Measurements from ENCODE around the gene SLC6A17.

The SLC6A17 gene

DNA sequence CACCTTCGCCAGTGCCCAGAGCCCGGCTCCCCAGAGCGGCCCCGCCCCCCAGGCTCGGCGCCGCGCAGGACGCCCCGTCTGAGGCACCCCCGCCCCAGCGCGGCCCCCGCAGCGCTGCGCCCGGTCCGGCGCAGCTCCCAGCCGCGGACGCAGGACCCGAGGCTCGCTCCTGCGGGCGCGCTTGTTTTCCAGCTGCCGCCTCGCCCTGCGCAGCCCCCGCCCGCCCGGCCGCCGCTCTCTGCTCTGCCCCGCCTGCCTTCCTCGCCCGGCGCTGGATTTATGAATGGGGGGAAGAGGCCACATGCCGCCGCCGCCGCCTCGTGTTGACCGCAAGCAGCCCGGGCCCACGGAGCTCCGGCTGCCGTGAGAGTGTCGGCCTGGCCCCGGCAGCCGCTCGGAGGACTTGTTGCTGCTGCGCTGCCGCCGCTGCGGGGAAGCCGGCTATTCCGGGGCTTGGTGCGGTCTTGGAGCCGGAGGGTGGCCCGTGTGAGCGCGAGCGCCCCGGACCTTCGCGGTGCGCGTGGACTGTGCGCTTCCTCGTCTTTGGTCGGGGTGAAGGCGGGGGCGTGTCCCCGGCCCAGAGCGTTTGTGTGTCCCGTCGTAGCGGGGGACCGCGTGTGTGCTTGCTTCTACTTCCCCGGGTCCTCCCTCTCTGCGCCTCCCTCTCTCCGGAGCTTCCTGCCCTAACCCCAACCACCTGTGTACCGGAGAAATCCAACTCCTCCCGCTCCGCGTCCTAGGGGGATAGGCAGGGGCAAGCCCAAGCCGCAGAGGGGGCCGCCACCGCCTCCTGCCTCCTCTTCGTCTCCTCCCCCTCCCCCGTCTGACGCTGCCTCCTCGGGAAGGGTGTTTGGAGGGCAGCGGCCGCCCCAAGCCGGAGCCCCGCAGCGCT, 60.6 kb downstream of the SLC6A17 start:
- POLR2A ChIA-PET = interaction anchor here (1.0 kb wide), 1 partner anchor 127 kb away, joined by 3 read pairs; no protein-coding TSS in a partner anchor
- DNase-seq (ENCODE audit: low read depth, low spot score) = no peak
- peak overlapping the region; percentile 57 for H3K4me3 ChIP-seq (ENCODE audit: low read depth, low read length)
- CTCF ChIA-PET = interaction anchor here (0.6 to 16.1 kb wide), 11 partner anchors 9 to 285 kb away, joined by 3 to 1192 read pairs (median 47); partner anchors contain the start of gene RBM15
- no peak for TF ChIP-seq CTCF (IDR thresholded peaks at IDR 0.05; ENCODE audit: insufficient read depth, low read length, missing control alignments)

DNA sequence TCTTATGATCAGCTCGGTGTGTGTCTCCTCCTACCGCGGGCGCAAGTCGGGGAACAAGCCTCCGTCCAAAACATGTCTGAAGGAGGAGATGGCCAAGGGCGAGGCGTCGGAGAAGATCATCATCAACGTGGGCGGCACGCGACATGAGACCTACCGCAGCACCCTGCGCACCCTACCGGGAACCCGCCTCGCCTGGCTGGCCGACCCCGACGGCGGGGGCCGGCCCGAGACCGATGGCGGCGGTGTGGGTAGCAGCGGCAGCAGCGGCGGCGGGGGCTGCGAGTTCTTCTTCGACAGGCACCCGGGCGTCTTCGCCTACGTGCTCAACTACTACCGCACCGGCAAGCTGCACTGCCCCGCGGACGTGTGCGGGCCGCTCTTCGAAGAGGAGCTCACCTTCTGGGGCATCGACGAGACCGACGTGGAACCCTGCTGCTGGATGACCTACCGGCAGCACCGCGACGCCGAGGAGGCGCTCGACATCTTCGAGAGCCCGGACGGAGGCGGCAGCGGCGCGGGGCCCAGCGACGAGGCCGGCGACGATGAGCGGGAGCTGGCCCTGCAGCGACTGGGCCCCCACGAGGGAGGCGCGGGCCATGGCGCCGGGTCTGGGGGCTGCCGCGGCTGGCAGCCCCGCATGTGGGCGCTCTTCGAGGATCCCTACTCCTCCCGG, 61.3 kb downstream of the SLC6A17 start:
- POLR2A ChIA-PET = interaction anchor here (1.0 to 1.6 kb wide), 2 partner anchors 127 kb away, joined by 3 to 5 read pairs; partner anchors contain the start of gene RBM15
- no peak for TF ChIP-seq CTCF (IDR thresholded peaks at IDR 0.05; ENCODE audit: insufficient read depth, low read length, missing control alignments)
- no peak for DNase-seq (ENCODE audit: low read depth, low spot score)
- CTCF ChIA-PET = interaction anchor here (0.6 to 11.4 kb wide), 9 partner anchors 8 to 284 kb away, joined by 3 to 1192 read pairs (median 47); partner anchors contain the start of gene RBM15
- peak overlapping the region; percentile 57 for H3K4me3 ChIP-seq (ENCODE audit: low read depth, low read length)

DNA sequence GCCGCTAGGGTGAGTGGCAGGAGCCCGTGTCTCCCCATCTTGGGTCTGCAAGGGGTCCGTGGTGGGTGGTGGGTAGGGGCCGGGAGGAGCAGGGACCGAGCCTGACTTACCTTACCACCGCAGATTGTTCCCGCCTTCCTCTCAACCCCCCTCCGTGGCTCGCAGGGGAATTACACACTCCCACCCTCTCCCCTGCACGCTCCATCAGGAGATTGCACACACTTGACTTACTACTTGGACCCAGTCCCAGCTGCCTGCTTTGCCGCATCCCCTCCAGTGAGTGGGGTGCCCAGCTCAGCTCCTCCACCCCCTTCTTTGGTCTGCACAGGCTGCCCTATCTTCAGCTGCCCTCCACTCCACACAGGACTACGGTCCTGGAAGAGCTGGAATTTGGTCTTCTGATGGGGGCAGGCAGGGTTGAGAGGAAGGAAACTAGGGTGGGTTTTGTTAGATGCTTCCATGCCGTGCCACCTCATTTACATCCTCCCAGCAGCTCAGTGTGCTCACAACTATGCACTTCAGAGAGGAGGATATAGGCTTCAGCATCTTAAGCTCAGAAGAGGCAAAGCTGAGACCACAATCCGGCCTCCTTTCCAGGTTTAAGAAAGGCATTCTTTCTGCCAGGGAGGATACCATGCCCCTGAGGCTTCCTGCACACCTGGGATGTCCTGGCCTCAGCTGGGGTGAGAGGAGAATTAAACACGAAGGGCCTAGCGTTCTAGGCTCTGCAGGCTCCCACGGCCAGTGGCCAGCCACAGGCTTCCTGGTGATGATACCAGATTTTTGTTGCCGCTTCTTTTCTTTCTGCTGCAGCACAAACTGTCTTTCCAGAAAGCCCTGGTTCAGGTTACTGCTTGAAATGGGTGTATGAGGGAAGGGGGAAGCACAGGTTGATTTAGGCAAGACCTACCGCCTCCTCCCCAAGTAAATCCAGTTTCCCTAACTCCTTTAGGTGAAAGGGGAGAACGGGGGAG, 62.2 kb downstream of the SLC6A17 start:
- DNase-seq (ENCODE audit: low read depth, low spot score) = no peak
- TF ChIP-seq CTCF (IDR thresholded peaks at IDR 0.05; ENCODE audit: insufficient read depth, low read length, missing control alignments) = no peak
- CTCF ChIA-PET = interaction anchor here (1.1 to 11.2 kb wide), 7 partner anchors 7 to 248 kb away, joined by 5 to 1192 read pairs (median 47); partner anchors contain the start of gene RBM15
- no peak overlapping the region for H3K4me3 ChIP-seq (ENCODE audit: low read depth, low read length)
- POLR2A ChIA-PET = interaction anchor here (0.7 to 1.6 kb wide), 2 partner anchors 97 to 127 kb away, joined by 3 to 5 read pairs; partner anchors contain the start of gene RBM15

- CTCF ChIA-PET = interaction anchor here (1.4 to 11.2 kb wide), 5 partner anchors 12 to 199 kb away, joined by 5 to 1192 read pairs (median 50); partner anchors contain the start of gene RBM15
- no peak for DNase-seq (ENCODE audit: low read depth, low spot score)
- no peak overlapping the region for H3K4me3 ChIP-seq (ENCODE audit: low read depth, low read length)
- POLR2A ChIA-PET = interaction anchor here (1.6 kb wide), 1 partner anchor 126 kb away, joined by 5 read pairs; the partner anchor contains the start of gene RBM15
- TF ChIP-seq CTCF (IDR thresholded peaks at IDR 0.05; ENCODE audit: insufficient read depth, low read length, missing control alignments) = no peak
These were observed 62.8 kb downstream of the SLC6A17 start for GRCh38 chr1:110213143-110213540.

- no peak for TF ChIP-seq CTCF (IDR thresholded peaks at IDR 0.05; ENCODE audit: insufficient read depth, low read length, missing control alignments)
- DNase-seq (ENCODE audit: low read depth, low spot score) = no peak
- ChIA-PET CTCF (interaction anchor here (1.0 to 11.2 kb wide), 7 partner anchors 7 to 246 kb away, joined by 3 to 1192 read pairs (median 23); partner anchors contain the start of gene RBM15), POLR2A (no interaction called here)
- H3K4me3 ChIP-seq (ENCODE audit: low read depth, low read length) = no peak overlapping the region
These were observed 64.4 kb downstream of the SLC6A17 start for GRCh38 chr1:110214454-110215404.
